Rectal smooth muscle tissue (tissue), 1 donor: Measurements from ENCODE around the gene EDEM3.

Experiments
- H3K27ac ChIP-seq: one replicate; pipeline ENCODE4 v1.7.0; 2013; ENCODE audit warnings: low read depth, low read length, inconsistent platforms
- H3K27me3 ChIP-seq: one replicate; pipeline ENCODE4 v1.7.0; 2013; ENCODE audit warnings: low read length; ENCODE audit not compliant: control insufficient read depth, insufficient read depth
- H3K36me3 ChIP-seq: one replicate; pipeline ENCODE4 v1.7.0; 2013; ENCODE audit warnings: low read length; ENCODE audit not compliant: control insufficient read depth, insufficient read depth
- H3K4me1 ChIP-seq: one replicate; pipeline ENCODE4 v1.7.0; 2013; ENCODE audit warnings: low read length; ENCODE audit not compliant: control insufficient read depth, insufficient read depth
- H3K4me3 ChIP-seq: one replicate; pipeline ENCODE4 v1.7.0; 2013; ENCODE audit warnings: low read length
- H3K9ac ChIP-seq: one replicate; pipeline ENCODE4 v1.7.0; 2013; ENCODE audit warnings: low read length

EDEM3 gene

GRCh38 chr1:184754476-184755225 lies at the start of gene EDEM3:
TSS of gene EDEM3 (minus strand) at chr1:184754858. CDS start at chr1:184754646, 212 bp downstream.
- Histone ChIP-seq H3K4me1 (peaks cover 4% of the 10 kb centered on the region), H3K36me3 (no peaks in the 10 kb centered on the region), H3K9ac (peak within 1 kb of the TSS; percentile 97), H3K27ac (peak within 1 kb of the TSS; percentile 92), H3K4me3 (peak within 1 kb of the TSS; percentile 97), H3K27me3 (no peaks in the 10 kb centered on the region)

GRCh38 chr1:184804220-184804619 lies 49.6 kb upstream of the EDEM3 start:
- H3K4me3 ChIP-seq: no peak overlapping the region
- no peak overlapping the region for H3K27ac ChIP-seq
- no peak overlapping the region for H3K9ac ChIP-seq
- no peaks in the 10 kb centered on the region for H3K27me3 ChIP-seq
- H3K36me3 ChIP-seq: peaks cover 4% of the 10 kb centered on the region
- H3K4me1 ChIP-seq: peaks cover 7% of the 10 kb centered on the region

- peaks cover 6% of the 10 kb centered on the region for H3K36me3 ChIP-seq
- H3K4me3 ChIP-seq: no peak overlapping the region
- H3K27me3 ChIP-seq: no peaks in the 10 kb centered on the region
- no peak overlapping the region for H3K27ac ChIP-seq
- peaks cover 7% of the 10 kb centered on the region for H3K4me1 ChIP-seq
- H3K9ac ChIP-seq: no peak overlapping the region
Measured at GRCh38 chr1:184803180-184803492, 48.5 kb upstream of the EDEM3 start.

- Histone ChIP-seq H3K9ac (no peak overlapping the region), H3K4me1 (peaks cover 7% of the 10 kb centered on the region), H3K36me3 (peaks cover 6% of the 10 kb centered on the region), H3K4me3 (no peak overlapping the region), H3K27ac (peak overlapping the region; percentile 0), H3K27me3 (no peaks in the 10 kb centered on the region)
Measured at GRCh38 chr1:184802354-184803179, 47.9 kb upstream of the EDEM3 start.

GRCh38 chr1:184801503-184801902 lies 46.8 kb upstream of the EDEM3 start:
- Histone ChIP-seq H3K27ac (no peak overlapping the region), H3K9ac (no peak overlapping the region), H3K36me3 (peaks cover 7% of the 10 kb centered on the region), H3K4me3 (no peak overlapping the region), H3K27me3 (no peaks in the 10 kb centered on the region), H3K4me1 (peaks cover 7% of the 10 kb centered on the region)

GRCh38 chr1:184800876-184801275 lies 46.2 kb upstream of the EDEM3 start:
- peaks cover 7% of the 10 kb centered on the region for H3K4me1 ChIP-seq
- H3K27me3 ChIP-seq: no peaks in the 10 kb centered on the region
- peaks cover 7% of the 10 kb centered on the region for H3K36me3 ChIP-seq
- H3K4me3 ChIP-seq: no peak overlapping the region
- no peak overlapping the region for H3K27ac ChIP-seq
- no peak overlapping the region for H3K9ac ChIP-seq

- Histone ChIP-seq H3K9ac (no peak overlapping the region), H3K4me3 (no peak overlapping the region), H3K27me3 (no peaks in the 10 kb centered on the region), H3K4me1 (peaks cover 11% of the 10 kb centered on the region), H3K36me3 (peaks cover 3% of the 10 kb centered on the region), H3K27ac (no peak overlapping the region)
Measured at GRCh38 chr1:184793967-184794366, 39.3 kb upstream of the EDEM3 start.

GRCh38 chr1:184792450-184792969 lies 37.9 kb upstream of the EDEM3 start:
- Histone ChIP-seq H3K27ac (peak overlapping the region; percentile 51), H3K9ac (no peak overlapping the region), H3K4me1 (peaks cover 11% of the 10 kb centered on the region), H3K27me3 (no peaks in the 10 kb centered on the region), H3K4me3 (peak overlapping the region; percentile 1), H3K36me3 (peaks cover 2% of the 10 kb centered on the region)

- Histone ChIP-seq H3K27ac (peak overlapping the region; percentile 16), H3K36me3 (no peaks in the 10 kb centered on the region), H3K4me3 (no peak overlapping the region), H3K4me1 (peaks cover 11% of the 10 kb centered on the region), H3K9ac (no peak overlapping the region), H3K27me3 (no peaks in the 10 kb centered on the region)
Measured at GRCh38 chr1:184791550-184791900, 36.9 kb upstream of the EDEM3 start.

GRCh38 chr1:184790642-184791549 lies 36.2 kb upstream of the EDEM3 start:
- Histone ChIP-seq H3K27ac (no peak overlapping the region), H3K4me1 (peaks cover 11% of the 10 kb centered on the region)

GRCh38 chr1:184789884-184790283 lies 35.2 kb upstream of the EDEM3 start:
- H3K9ac ChIP-seq: no peak overlapping the region
- peaks cover 11% of the 10 kb centered on the region for H3K4me1 ChIP-seq
- H3K27ac ChIP-seq: no peak overlapping the region
- no peaks in the 10 kb centered on the region for H3K36me3 ChIP-seq
- H3K4me3 ChIP-seq: no peak overlapping the region
- H3K27me3 ChIP-seq: no peaks in the 10 kb centered on the region

More at GRCh38 chr1:184790642-184791549, 36.2 kb upstream of the EDEM3 start:
- Histone ChIP-seq H3K9ac (no peak overlapping the region), H3K27me3 (no peaks in the 10 kb centered on the region), H3K4me3 (no peak overlapping the region), H3K36me3 (no peaks in the 10 kb centered on the region)

GRCh38 chr1:184788970-184789369 lies 34.3 kb upstream of the EDEM3 start:
- Histone ChIP-seq H3K36me3 (no peaks in the 10 kb centered on the region), H3K4me1 (peaks cover 11% of the 10 kb centered on the region), H3K27ac (no peak overlapping the region), H3K4me3 (no peak overlapping the region), H3K27me3 (no peaks in the 10 kb centered on the region), H3K9ac (no peak overlapping the region)
